DND-41 (cell line): ENCODE measurements around the gene SPATA45.

Source experiments
- ATAC-seq: fragments of 200-7000 bp; cut with Tn5 transposase; 3 replicates; pipeline ENCODE4 v1.9.1; 2021; ENCODE audit warnings: low read depth; ENCODE audit not compliant: insufficient read depth
- DNase-seq: peaks from one replicate; pipeline ENCODE4 v3.0.0-alpha.2; 2020
- H2AFZ ChIP-seq: 2 replicates; pipeline ENCODE4 v1.6.0; 2012; ENCODE audit warnings: low read depth, low read length
- H3K27ac ChIP-seq: 2 replicates; pipeline ENCODE4 v1.5.1; 2012; ENCODE audit warnings: low read length, inconsistent platforms
- H3K27me3 ChIP-seq: fragments of 200-600 bp; sonication (generic); 2 replicates; pipeline ENCODE4 v1.6.0; 2012; ENCODE audit warnings: low read length, mild to moderate bottlenecking, inconsistent platforms; ENCODE audit not compliant: insufficient read depth, poor library complexity
- H3K36me3 ChIP-seq: 2 replicates; pipeline ENCODE4 v1.5.1; 2012; ENCODE audit warnings: low read length, inconsistent platforms; ENCODE audit not compliant: insufficient read depth
- H3K4me1 ChIP-seq: 2 replicates; pipeline ENCODE4 v1.5.1; 2012; ENCODE audit warnings: mild to moderate bottlenecking, low read length; ENCODE audit not compliant: insufficient read depth
- H3K4me2 ChIP-seq: 2 replicates; pipeline ENCODE4 v1.6.0; 2012; ENCODE audit warnings: mild to moderate bottlenecking, moderate library complexity, low read length, inconsistent platforms; ENCODE audit not compliant: insufficient read depth
- H3K4me3 ChIP-seq, 2 experiments: fragments of 200-600 bp in 1 of 2; shearing (Covaris generic) in 1 of 2; 2 replicates each; pipeline ENCODE4 v1.5.1; 2012 to 2016; ENCODE audit warnings: inconsistent platforms in 2 of 2, low read length in 2 of 2, mild to moderate bottlenecking in 2 of 2, low read depth in 1 of 2, moderate library complexity in 1 of 2
- H3K79me2 ChIP-seq: 2 replicates; pipeline ENCODE4 v1.6.0; 2012; ENCODE audit warnings: low read length, inconsistent platforms; ENCODE audit not compliant: insufficient read depth
- H3K9ac ChIP-seq: 2 replicates; pipeline ENCODE4 v1.6.0; 2012; ENCODE audit warnings: low read depth, mild to moderate bottlenecking, inconsistent platforms, low read length, moderate library complexity
- H3K9me3 ChIP-seq: 2 replicates; pipeline ENCODE4 v1.5.1; 2012; ENCODE audit warnings: low read length, moderate library complexity, mild to moderate bottlenecking, inconsistent platforms; ENCODE audit not compliant: insufficient read depth, severe bottlenecking
- H4K20me1 ChIP-seq: 2 replicates; pipeline ENCODE4 v1.6.0; 2012; ENCODE audit warnings: low read length; ENCODE audit not compliant: insufficient read depth
- EZH2 ChIP-seq: IDR thresholded peaks from 3 replicates; pipeline ENCODE4 v1.6.1; 2012; ENCODE audit warnings: borderline replicate concordance, low read depth, mild to moderate bottlenecking, moderate library complexity, low read length, inconsistent platforms; ENCODE audit not compliant: severe bottlenecking
- TF ChIP-seq, protein P1 (sequence below): IDR thresholded peaks from 2 replicates; pipeline ENCODE4 v1.5.1; 2012; ENCODE audit warnings: borderline replicate concordance, low read length, moderate library complexity, mild to moderate bottlenecking; ENCODE audit not compliant: poor library complexity, severe bottlenecking; ENCODE audit errors: extremely low read depth

Gene SPATA45

GRCh38 chr1:212858461-212859265 lies 11.2 kb upstream of the SPATA45 start:
- H3K9me3 ChIP-seq: no peaks in the 10 kb centered on the region
- TF ChIP-seq, protein P1, sequence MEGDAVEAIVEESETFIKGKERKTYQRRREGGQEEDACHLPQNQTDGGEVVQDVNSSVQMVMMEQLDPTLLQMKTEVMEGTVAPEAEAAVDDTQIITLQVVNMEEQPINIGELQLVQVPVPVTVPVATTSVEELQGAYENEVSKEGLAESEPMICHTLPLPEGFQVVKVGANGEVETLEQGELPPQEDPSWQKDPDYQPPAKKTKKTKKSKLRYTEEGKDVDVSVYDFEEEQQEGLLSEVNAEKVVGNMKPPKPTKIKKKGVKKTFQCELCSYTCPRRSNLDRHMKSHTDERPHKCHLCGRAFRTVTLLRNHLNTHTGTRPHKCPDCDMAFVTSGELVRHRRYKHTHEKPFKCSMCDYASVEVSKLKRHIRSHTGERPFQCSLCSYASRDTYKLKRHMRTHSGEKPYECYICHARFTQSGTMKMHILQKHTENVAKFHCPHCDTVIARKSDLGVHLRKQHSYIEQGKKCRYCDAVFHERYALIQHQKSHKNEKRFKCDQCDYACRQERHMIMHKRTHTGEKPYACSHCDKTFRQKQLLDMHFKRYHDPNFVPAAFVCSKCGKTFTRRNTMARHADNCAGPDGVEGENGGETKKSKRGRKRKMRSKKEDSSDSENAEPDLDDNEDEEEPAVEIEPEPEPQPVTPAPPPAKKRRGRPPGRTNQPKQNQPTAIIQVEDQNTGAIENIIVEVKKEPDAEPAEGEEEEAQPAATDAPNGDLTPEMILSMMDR: no peak
- TF ChIP-seq EZH2: no peak
- ATAC-seq: peak; percentile 14; the same call in 2 of the 3 replicates
- H3K4me1 ChIP-seq: peaks cover 58% of the 10 kb centered on the region
- peak overlapping the region; percentile 66 for H3K9ac ChIP-seq
- H4K20me1 ChIP-seq: no peaks in the 10 kb centered on the region
- H2AFZ ChIP-seq: peak overlapping the region; percentile 92
- DNase-seq: no peak
- peaks cover 14% of the 10 kb centered on the region for H3K36me3 ChIP-seq
- H3K4me3 ChIP-seq: peak overlapping the region; percentile 42 to 72; a peak in 3 of 4 replicates
- peak overlapping the region; percentile 80 for H3K27ac ChIP-seq
- peaks cover 65% of the 10 kb centered on the region for H3K79me2 ChIP-seq
- H3K4me2 ChIP-seq: peak overlapping the region; percentile 86
- no peaks in the 10 kb centered on the region for H3K27me3 ChIP-seq

DNA sequence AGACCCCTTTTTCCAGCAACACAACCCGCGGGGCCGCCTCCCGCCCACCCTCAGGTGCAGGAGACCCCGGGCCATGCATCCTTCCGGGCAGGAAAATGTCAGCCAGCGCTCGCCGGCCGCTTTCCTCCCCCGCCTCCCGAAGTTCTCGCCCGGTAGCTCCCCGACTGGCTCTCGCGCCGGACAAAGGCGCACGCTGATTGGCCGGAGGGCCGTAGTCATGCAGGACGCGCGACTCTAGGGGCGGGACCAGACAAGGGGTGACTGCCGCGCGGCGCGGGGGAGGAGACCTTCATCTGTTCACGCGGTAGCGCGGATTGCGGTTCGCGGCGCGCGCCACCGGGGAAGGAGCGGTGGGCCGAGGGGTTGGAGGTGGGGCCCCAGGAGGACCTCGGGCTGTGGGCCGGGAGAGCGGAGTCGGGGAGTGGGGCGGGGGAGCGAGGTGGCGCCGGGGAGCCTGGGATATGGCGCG lies 10.6 kb upstream of the SPATA45 start, which contains the start of gene FLVCR1:
FLVCR1 (plus strand) TSS at position 284 of the 469 bp plus-strand sequence; CDS start at position 462, 178 bp downstream.
- no peaks in the 10 kb centered on the region for H4K20me1 ChIP-seq
- peaks cover 14% of the 10 kb centered on the region for H3K36me3 ChIP-seq
- peak within 1 kb of the TSS; percentile 80 for H3K27ac ChIP-seq
- ATAC-seq (peak; percentile 96), DNase-seq (peak; percentile 97)
- peak within 1 kb of the TSS; percentile 66 for H3K9ac ChIP-seq
- H3K27me3 ChIP-seq: no peaks in the 10 kb centered on the region
- H3K4me1 ChIP-seq: peaks cover 58% of the 10 kb centered on the region
- peak within 1 kb of the TSS; percentile 86 for H3K4me2 ChIP-seq
- no peak for TF ChIP-seq EZH2
- TF ChIP-seq, protein P1: no peak
- peaks cover 62% of the 10 kb centered on the region for H3K79me2 ChIP-seq
- H3K9me3 ChIP-seq: no peaks in the 10 kb centered on the region
- H2AFZ ChIP-seq: peak within 1 kb of the TSS; percentile 92
- peak within 1 kb of the TSS; percentile 42 to 72; a peak in 3 of 4 replicates for H3K4me3 ChIP-seq

GRCh38 chr1:212856755-212857154 lies 9.3 kb upstream of the SPATA45 start:
- H2AFZ ChIP-seq: peak overlapping the region; percentile 92; the same call in 1 of the 2 replicates
- H3K9ac ChIP-seq: peak overlapping the region; percentile 66
- peak overlapping the region; percentile 80 for H3K27ac ChIP-seq
- H3K27me3 ChIP-seq: no peaks in the 10 kb centered on the region
- no peak for ATAC-seq
- H3K9me3 ChIP-seq: no peaks in the 10 kb centered on the region
- H3K4me3 ChIP-seq: peak overlapping the region; percentile 9 to 72; a peak in 3 of 4 replicates
- peak overlapping the region; percentile 86 for H3K4me2 ChIP-seq
- H4K20me1 ChIP-seq: no peaks in the 10 kb centered on the region
- TF ChIP-seq EZH2: no peak
- TF ChIP-seq, protein P1: no peak
- DNase-seq: no peak
- peaks cover 49% of the 10 kb centered on the region for H3K79me2 ChIP-seq
- peaks cover 13% of the 10 kb centered on the region for H3K36me3 ChIP-seq
- peaks cover 46% of the 10 kb centered on the region for H3K4me1 ChIP-seq
